HEK293 (cell line): ENCODE measurements around the gene CETN3.

Source experiments
- GLIS1 ChIP-seq: fragments of 450-650 bp; formaldehyde crosslinking; IDR thresholded peaks from 2 replicates; pipeline ENCODE4 v1.5.1; 2016; ENCODE audit warnings: missing biosample characterization, missing genetic modification characterization
- HIC1 ChIP-seq: fragments of 450-650 bp; formaldehyde crosslinking; IDR thresholded peaks from 2 replicates; pipeline ENCODE4 v1.5.1; 2016; ENCODE audit warnings: missing biosample characterization, missing genetic modification characterization
- KLF10 ChIP-seq: fragments of 450-650 bp; IDR thresholded peaks from 2 replicates; pipeline ENCODE4 v1.5.1; 2018; ENCODE audit warnings: missing biosample characterization, mild to moderate bottlenecking, missing genetic modification characterization
- MZF1 ChIP-seq: fragments of 450-650 bp; formaldehyde crosslinking; IDR thresholded peaks from 2 replicates; pipeline ENCODE4 v1.5.1; 2017; ENCODE audit warnings: missing biosample characterization, missing genetic modification characterization, borderline replicate concordance
- PRDM2 ChIP-seq: fragments of 450-650 bp; formaldehyde crosslinking; IDR thresholded peaks from 2 replicates; pipeline ENCODE4 v1.5.1; 2016; ENCODE audit warnings: missing biosample characterization, missing genetic modification characterization, borderline replicate concordance
- PRDM6 ChIP-seq: fragments of 450-650 bp; formaldehyde crosslinking; IDR thresholded peaks from 2 replicates; pipeline ENCODE4 v1.5.1; 2017; ENCODE audit warnings: missing biosample characterization, missing genetic modification characterization
- SALL2 ChIP-seq: fragments of 450-650 bp; formaldehyde crosslinking; IDR thresholded peaks from 2 replicates; pipeline ENCODE4 v1.5.0; 2017; ENCODE audit warnings: missing biosample characterization, mild to moderate bottlenecking, missing genetic modification characterization, borderline replicate concordance
- YY1 ChIP-seq: fragments of 450-650 bp; formaldehyde crosslinking; IDR thresholded peaks from 2 replicates; pipeline ENCODE4 v1.5.1; 2018; ENCODE audit warnings: missing biosample characterization, missing genetic modification characterization
- ZBTB6 ChIP-seq: fragments of 450-650 bp; formaldehyde crosslinking; IDR thresholded peaks from 2 replicates; pipeline ENCODE4 v1.5.1; 2017; ENCODE audit warnings: missing biosample characterization, missing genetic modification characterization
- ZIC2 ChIP-seq: fragments of 450-650 bp; formaldehyde crosslinking; IDR thresholded peaks from 2 replicates; pipeline ENCODE4 v1.5.1; 2016; ENCODE audit warnings: missing biosample characterization, missing genetic modification characterization
- ZNF221 ChIP-seq: fragments of 450-650 bp; formaldehyde crosslinking; IDR thresholded peaks from 2 replicates; pipeline ENCODE4 v1.5.1; 2017; ENCODE audit warnings: missing biosample characterization, missing genetic modification characterization, borderline replicate concordance
- ZNF280C ChIP-seq: fragments of 450-650 bp; formaldehyde crosslinking; IDR thresholded peaks from 2 replicates; pipeline ENCODE4 v1.5.1; 2016; ENCODE audit warnings: missing biosample characterization, missing genetic modification characterization
- ZNF423 ChIP-seq: fragments of 450-650 bp; formaldehyde crosslinking; IDR thresholded peaks from 2 replicates; pipeline ENCODE4 v1.5.1; 2016; ENCODE audit warnings: missing biosample characterization, missing genetic modification characterization
- ZNF510 ChIP-seq: fragments of 450-650 bp; formaldehyde crosslinking; IDR thresholded peaks from 2 replicates; pipeline ENCODE4 v1.5.1; 2018; ENCODE audit warnings: mild to moderate bottlenecking, missing genetic modification characterization, missing biosample characterization; ENCODE audit not compliant: insufficient replicate concordance
- ZNF560 ChIP-seq: fragments of 450-650 bp; formaldehyde crosslinking; IDR thresholded peaks from 2 replicates; pipeline ENCODE4 v1.5.1; 2017; ENCODE audit warnings: missing biosample characterization, missing genetic modification characterization, borderline replicate concordance
- ZNF571 ChIP-seq: fragments of 450-650 bp; formaldehyde crosslinking; IDR thresholded peaks from 2 replicates; pipeline ENCODE4 v1.5.0; 2017; ENCODE audit warnings: missing biosample characterization, missing genetic modification characterization
- ZNF629 ChIP-seq: fragments of 450-650 bp; formaldehyde crosslinking; IDR thresholded peaks from 2 replicates; pipeline ENCODE4 v1.5.1; 2017; ENCODE audit warnings: missing biosample characterization, missing genetic modification characterization
- ZNF639 ChIP-seq: fragments of 450-650 bp; formaldehyde crosslinking; IDR thresholded peaks from 2 replicates; pipeline ENCODE4 v1.5.1; 2016; ENCODE audit warnings: missing biosample characterization, missing genetic modification characterization
- ZNF645 ChIP-seq: fragments of 450-650 bp; formaldehyde crosslinking; IDR thresholded peaks from 2 replicates; pipeline ENCODE4; 2016; ENCODE audit warnings: missing biosample characterization, missing genetic modification characterization
- ZNF664 ChIP-seq: fragments of 450-650 bp; formaldehyde crosslinking; IDR thresholded peaks from 2 replicates; pipeline ENCODE4 v1.5.1; 2016; ENCODE audit warnings: missing biosample characterization, missing genetic modification characterization
- ZNF843 ChIP-seq: fragments of 450-650 bp; formaldehyde crosslinking; IDR thresholded peaks from 2 replicates; pipeline ENCODE4 v1.5.1; 2016; ENCODE audit warnings: missing biosample characterization, missing genetic modification characterization
- ZXDB ChIP-seq: fragments of 450-650 bp; formaldehyde crosslinking; IDR thresholded peaks from 2 replicates; pipeline ENCODE4 v1.5.1; 2016; ENCODE audit warnings: missing biosample characterization, missing genetic modification characterization

CETN3 gene

GRCh38 chr5:90390326-90390725 lies 19.2 kb downstream of the CETN3 start (continued):
- TF ChIP-seq ZBTB6 (peak; percentile 78; the same call in 1 of the 2 replicates), ZNF221 (tag by site-specific recombination) (no peak), HIC1 (no peak), ZXDB (tag by site-specific recombination) (peak; percentile 65), ZNF423 (no peak), MZF1 (tag by site-specific recombination) (0 out of 2 replicates have a peak, but pooled peaks have one; percentile 58), ZNF280C (tag by site-specific recombination) (no peak), ZNF571 (no peak), ZIC2 (tag by site-specific recombination) (no peak), YY1 (tag by site-specific recombination) (no peak), PRDM6 (tag by site-specific recombination) (peak; percentile 89), ZNF664 (tag by site-specific recombination) (0 out of 2 replicates have a peak, but pooled peaks have one; percentile 15), PRDM2 (tag by site-specific recombination) (no peak), SALL2 (no peak), KLF10 (peak; percentile 38; the same call in 1 of the 2 replicates), ZNF645 (tag by site-specific recombination) (no peak), GLIS1 (no peak), ZNF639 (no peak), ZNF629 (tag by site-specific recombination) (peak; percentile 67), ZNF843 (tag by site-specific recombination) (peak; percentile 52; the same call in 1 of the 2 replicates), ZNF510 (tag by site-specific recombination) (no peak), ZNF560 (no peak)
- TF ChIP-seq, all 188 proteins: peak for 13
